ENCODE data around the gene ARAP1.

GRCh38 chr11:72793076-72793424, 40.8 kb upstream of the ARAP1 start:
- no peak for TF ChIP-seq CTCF (conservative IDR thresholded peaks at IDR 0.05; ENCODE audit: low read depth, low read length)
- TF ChIP-seq EZH2 (IDR thresholded peaks at IDR 0.05; ENCODE audit: borderline replicate concordance, low read depth, low read length, poor library complexity, severe bottlenecking) = no peak

All from A673 (cell line).